Measurements from ENCODE around the gene OR51E2.

- TF ChIP-seq CTCF (IDR thresholded peaks at IDR 0.05), result no peak
- no peak for TF ChIP-seq POLR2A (IDR thresholded peaks at IDR 0.05)
Observed at GRCh38 chr11:4671741-4672140, 25.9 kb downstream of the OR51E2 start.

All from esophagus squamous epithelium (tissue), 4 donors.